Esophagus muscularis mucosa (tissue), 4 donors: ENCODE measurements around the gene TRIM59. TPM values are rescaled to one million over a fixed set of nuclear protein-coding genes. Genes with fewer than 3 reads are reported as not detected.
"Not testable (repeated sequence)": the region's sequence is repeated elsewhere in the genome, so short reads cannot be mapped to it uniquely, and the experiment has no call there.

ENCODE experiments used
- DNase-seq: peaks from one replicate; pipeline ENCODE4 v3.0.0-alpha.2; 2017; ENCODE audit errors: extremely low spot score
- H3K27ac ChIP-seq, 4 donors: fragments of 200-600 bp; sonication (generic); replicated peaks in 1 of 4; 1 replicate in 3 of 4; 2 replicates in 1 of 4; pipeline ENCODE4 v1.5.1; 2016 to 2019; ENCODE audit warnings: mild to moderate bottlenecking in 1 of 4
- H3K27me3 ChIP-seq, 4 donors: fragments of 200-600 bp; sonication (generic); one replicate each; pipeline versions ENCODE4 v1.5.1 to v1.6.0; 2016 to 2019
- H3K36me3 ChIP-seq, 4 donors: fragments of 200-600 bp; sonication (generic); one replicate each; pipeline ENCODE4 v1.5.1; 2016 to 2019
- H3K4me1 ChIP-seq, 4 donors: fragments of 200-600 bp; sonication (generic); one replicate each; pipeline ENCODE4 v1.5.1; 2016 to 2019
- H3K4me3 ChIP-seq, 4 donors: fragments of 200-600 bp; sonication (generic); 1 replicate in 2 of 4; 2 replicates in 2 of 4; pipeline ENCODE4 v1.5.1; 2016 to 2019; ENCODE audit warnings: mild to moderate bottlenecking in 4 of 4, moderate library complexity in 1 of 4
- H3K9me3 ChIP-seq, 4 donors: fragments of 200-600 bp; sonication (generic); 1 replicate in 3 of 4; 2 replicates in 1 of 4; pipeline ENCODE4 v1.5.1; 2016 to 2019
- EP300 ChIP-seq: sonication (generic); formaldehyde crosslinking; IDR thresholded peaks from one replicate; pipeline ENCODE4 v1.6.1; 2017; ENCODE audit warnings: antibody characterized with exemption
- POLR2A ChIP-seq: fragments of 450-650 bp; IDR thresholded peaks from one replicate; pipeline ENCODE4 v1.6.1; 2017; ENCODE audit warnings: antibody characterized with exemption, moderate library complexity, mild to moderate bottlenecking, low read depth
- POLR2AphosphoS5 ChIP-seq, 2 donors: sonication (generic); formaldehyde crosslinking; IDR thresholded peaks; one replicate each; pipeline ENCODE4 v1.6.1; 2017; ENCODE audit warnings: antibody characterized with exemption in 2 of 2
- WGBS: methylation state at CpG from one replicate; pipeline ENCODE4 v1.1.5; 2018; 5-methylcytosine and 5-hydroxymethylcytosine counted together
- intact Hi-C: fragments of 100-400 bp; cut with DNase I; formaldehyde crosslinking; loops from one replicate; pipeline ENCODE4 v1.15.1; 2023
- total RNA-seq, 4 donors: library from RNA; depleted of rRNA; stranded (reverse); fragments of >200 nt; gene quantifications; one replicate each; pipeline versions ENCODE4 v1.1.0 to v1.2.1, GENCODE V29; 2016
- TF ChIP-seq, protein P1 (sequence below), 3 experiments: fragments of 200-600 bp in 2 of 3; fragments of 450-650 bp in 1 of 3; sonication (generic) in 2 of 3; IDR thresholded peaks; one replicate each; pipeline ENCODE4 v1.5.1; 2017 to 2019; ENCODE audit warnings: antibody characterized with exemption in 3 of 3, mild to moderate bottlenecking in 2 of 3, moderate library complexity in 1 of 3

TRIM59 gene
- total RNA-seq, 4 donors from 2014 or later, result 1.3 to 3.8 (median 1.9) TPM

DNA sequence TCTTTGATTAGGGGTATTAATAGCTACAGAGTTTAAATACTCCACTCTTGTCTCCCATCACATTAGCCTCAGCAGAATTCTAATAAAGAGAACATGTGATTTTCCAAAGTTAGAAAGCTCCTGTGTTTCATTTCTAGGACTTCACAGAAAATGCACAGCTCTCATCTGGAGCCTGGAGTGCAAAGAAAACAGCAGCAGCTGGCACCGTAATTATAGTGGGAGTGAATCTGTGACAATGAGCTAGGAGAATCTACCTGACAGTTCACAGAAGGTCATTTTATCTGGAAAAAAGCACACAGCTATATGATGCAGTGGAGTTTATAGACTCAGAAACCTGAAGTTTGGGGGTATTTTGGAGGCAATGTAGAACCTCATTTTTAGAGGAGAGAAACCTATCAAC, 5.4 kb upstream of the TRIM59 start:
- no peak overlapping the region for H3K4me3 ChIP-seq
- H3K4me1 ChIP-seq, result peaks cover 6 to 9% (median 8%) of the 10 kb centered on the region in 4 donors
- peaks cover 0 to 2% (median 0%) of the 10 kb centered on the region in 4 donors for H3K9me3 ChIP-seq
- H3K27ac ChIP-seq, result no peak overlapping the region
- H3K36me3 ChIP-seq, result no peaks in the 10 kb centered on the region
- intact Hi-C loops, result no loop called here
- 92% methylated on average over 1 of the region's 1 CpG for WGBS
- DNase-seq, result no peak
- H3K27me3 ChIP-seq, result peaks cover 0 to 4% (median under 1%) of the 10 kb centered on the region in 4 donors
- no peak for TF ChIP-seq POLR2AphosphoS5 (IDR thresholded peaks at IDR 0.05)
- TF ChIP-seq EP300, result no peak
- TF ChIP-seq, protein P1, sequence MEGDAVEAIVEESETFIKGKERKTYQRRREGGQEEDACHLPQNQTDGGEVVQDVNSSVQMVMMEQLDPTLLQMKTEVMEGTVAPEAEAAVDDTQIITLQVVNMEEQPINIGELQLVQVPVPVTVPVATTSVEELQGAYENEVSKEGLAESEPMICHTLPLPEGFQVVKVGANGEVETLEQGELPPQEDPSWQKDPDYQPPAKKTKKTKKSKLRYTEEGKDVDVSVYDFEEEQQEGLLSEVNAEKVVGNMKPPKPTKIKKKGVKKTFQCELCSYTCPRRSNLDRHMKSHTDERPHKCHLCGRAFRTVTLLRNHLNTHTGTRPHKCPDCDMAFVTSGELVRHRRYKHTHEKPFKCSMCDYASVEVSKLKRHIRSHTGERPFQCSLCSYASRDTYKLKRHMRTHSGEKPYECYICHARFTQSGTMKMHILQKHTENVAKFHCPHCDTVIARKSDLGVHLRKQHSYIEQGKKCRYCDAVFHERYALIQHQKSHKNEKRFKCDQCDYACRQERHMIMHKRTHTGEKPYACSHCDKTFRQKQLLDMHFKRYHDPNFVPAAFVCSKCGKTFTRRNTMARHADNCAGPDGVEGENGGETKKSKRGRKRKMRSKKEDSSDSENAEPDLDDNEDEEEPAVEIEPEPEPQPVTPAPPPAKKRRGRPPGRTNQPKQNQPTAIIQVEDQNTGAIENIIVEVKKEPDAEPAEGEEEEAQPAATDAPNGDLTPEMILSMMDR (IDR thresholded peaks at IDR 0.05), result no peak
- no peak for TF ChIP-seq POLR2A

DNA sequence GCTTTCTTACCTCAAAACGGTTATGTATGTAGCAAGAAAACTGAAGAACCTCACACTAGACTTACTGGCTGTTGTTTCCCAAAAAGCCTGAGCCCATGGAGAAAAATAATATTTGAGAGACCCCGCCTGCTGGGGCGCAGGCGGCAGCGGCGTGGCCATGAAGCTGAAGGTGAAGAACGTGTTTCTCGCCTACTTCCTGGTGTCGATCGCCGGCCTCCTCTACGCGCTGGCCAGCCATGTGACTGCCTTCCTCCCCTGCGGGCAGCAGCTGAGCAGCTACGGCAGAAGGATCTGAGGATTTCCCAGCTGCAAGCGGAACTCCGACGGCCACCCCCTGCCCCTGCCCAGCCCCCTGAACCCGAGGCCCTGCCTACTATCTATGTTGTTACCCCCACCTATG, 2.7 kb upstream of the TRIM59 start:
- H3K36me3 ChIP-seq, intact Hi-C loops, H3K27ac ChIP-seq, DNase-seq, H3K4me3 ChIP-seq: not testable (repeated sequence)
- peaks cover 14 to 27% (median 21%) of the 10 kb centered on the region in 4 donors for H3K4me1 ChIP-seq
- H3K27me3 ChIP-seq, result peaks cover 0 to 17% (median 5%) of the 10 kb centered on the region in 4 donors
- H3K9me3 ChIP-seq, result peaks cover 0 to 11% (median 0%) of the 10 kb centered on the region in 4 donors
- WGBS, result 98% methylated on average over 18 of the region's 19 CpGs

DNA sequence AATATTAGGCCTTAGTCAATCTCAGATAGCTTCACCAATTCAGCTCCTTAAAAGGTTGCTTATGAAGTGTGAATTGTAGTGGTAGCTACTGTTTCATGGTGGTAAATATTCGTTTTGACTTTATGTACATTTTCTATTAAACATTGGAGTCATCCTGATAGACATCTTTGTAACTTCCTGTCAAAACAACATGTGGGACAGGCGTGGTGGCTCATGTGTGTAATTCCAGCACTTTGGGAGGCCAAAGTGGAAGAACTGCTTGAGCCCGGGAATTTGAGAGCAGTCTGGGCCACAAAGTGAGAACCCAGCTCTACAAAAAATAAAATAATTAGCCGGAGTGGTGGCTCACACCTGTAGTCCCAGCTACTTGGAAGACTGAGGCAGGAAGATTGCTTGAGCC, 2.0 kb upstream of the TRIM59 start:
- Histone ChIP-seq H3K4me3 (no peak overlapping the region), H3K9me3 (peaks cover 0 to 11% (median 0%) of the 10 kb centered on the region in 4 donors), H3K4me1 (peaks cover 14 to 27% (median 21%) of the 10 kb centered on the region in 4 donors), H3K27me3 (peaks cover 0 to 19% (median 5%) of the 10 kb centered on the region in 4 donors), H3K36me3 (no peaks in the 10 kb centered on the region), H3K27ac (no peak overlapping the region)
- TF ChIP-seq POLR2AphosphoS5 (IDR thresholded peaks at IDR 0.05) (no peak), POLR2A (no peak)
- no peak for DNase-seq
- intact Hi-C loops, result no loop called here
- WGBS, result 82% methylated on average over 4 of the region's 4 CpGs

GRCh38 chr3:160450846-160451245, 1.3 kb upstream of the TRIM59 start:
- Histone ChIP-seq H3K4me3 (peak overlapping the region in 1 of 4 donors; percentile 60), H3K36me3 (no peaks in the 10 kb centered on the region), H3K4me1 (peaks cover 14 to 27% (median 21%) of the 10 kb centered on the region in 4 donors), H3K27me3 (peaks cover 0 to 22% (median 5%) of the 10 kb centered on the region in 4 donors), H3K9me3 (peaks cover 0 to 11% (median 0%) of the 10 kb centered on the region in 4 donors), H3K27ac (peak overlapping the region in 2 of 4 donors; percentile 8 to 83)
- intact Hi-C loops, result no loop called here
- no peak for TF ChIP-seq EP300
- TF ChIP-seq, protein P1 (IDR thresholded peaks at IDR 0.05), result no peak
- no peak for TF ChIP-seq POLR2AphosphoS5 (IDR thresholded peaks at IDR 0.05)
- no peak for TF ChIP-seq POLR2A
- no peak for DNase-seq
- 48% methylated on average over 3 of the region's 3 CpGs for WGBS

DNA sequence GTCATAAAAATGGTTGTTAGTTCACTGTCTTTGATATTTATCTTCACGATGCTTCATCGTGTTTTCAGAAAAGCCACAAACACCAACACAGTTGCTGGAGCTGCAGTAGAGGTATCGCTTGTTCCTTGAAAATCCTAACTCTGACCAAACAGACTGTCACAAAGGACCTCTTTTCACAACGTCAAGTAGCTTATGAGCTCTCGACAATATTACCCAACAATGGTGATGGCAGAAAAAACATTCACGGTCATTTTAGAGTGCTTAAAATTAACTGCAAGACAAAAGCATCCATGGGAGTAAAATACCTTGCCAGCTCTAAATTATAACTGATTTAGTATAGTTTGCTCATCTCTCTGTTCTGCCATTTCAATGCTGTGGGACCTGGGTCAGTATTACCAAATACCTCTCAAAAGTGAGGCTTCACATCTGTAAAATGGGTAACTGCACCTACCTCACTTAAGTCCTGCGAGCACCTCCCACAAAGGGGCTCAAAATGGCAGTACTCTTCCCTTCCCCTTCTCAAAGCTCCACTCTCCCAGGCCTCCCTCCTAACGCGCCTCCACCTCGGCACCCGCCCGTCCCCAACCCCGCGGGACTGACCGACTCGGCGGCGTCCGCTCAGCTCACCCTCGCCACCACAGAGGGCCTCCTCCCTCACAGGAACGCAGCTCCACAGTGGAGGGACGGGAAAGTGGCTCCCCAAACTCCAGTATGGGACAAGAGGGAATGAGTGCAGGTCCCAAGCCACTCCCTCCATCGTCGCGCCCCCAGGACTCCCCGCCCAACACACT, 546 bp downstream of the TRIM59 start:
- H3K27ac ChIP-seq, result peak overlapping the region; percentile 70 to 83 (median 76)
- WGBS, result 2% methylated on average over 26 of the region's 26 CpGs
- H3K4me3 ChIP-seq, result peak overlapping the region; percentile 58 to 69 (median 60)
- intact Hi-C loops, result no loop called here
- no peak for DNase-seq
- TF ChIP-seq, protein P1 (IDR thresholded peaks at IDR 0.05), result no peak
- no peak for TF ChIP-seq POLR2AphosphoS5 (IDR thresholded peaks at IDR 0.05)
- TF ChIP-seq EP300, result no peak
- TF ChIP-seq POLR2A, result no peak
- H3K9me3 ChIP-seq, result peaks cover 0 to 11% (median 0%) of the 10 kb centered on the region in 4 donors
- H3K27me3 ChIP-seq, result peaks cover 0 to 22% (median 5%) of the 10 kb centered on the region in 4 donors
- peaks cover 14 to 27% (median 21%) of the 10 kb centered on the region in 4 donors for H3K4me1 ChIP-seq
- H3K36me3 ChIP-seq, result no peaks in the 10 kb centered on the region
